Esophagus (tissue), 2 donors: ENCODE results near the gene TRHDE. TPM values are rescaled to one million over a fixed set of nuclear protein-coding genes. Genes with fewer than 3 reads are reported as not detected.

Experiments
- H3K27ac ChIP-seq, 2 donors: one replicate each; pipeline ENCODE4 v1.5.1; 2013; ENCODE audit warnings: low read depth in 2 of 2, mild to moderate bottlenecking in 2 of 2, inconsistent platforms in 1 of 2, low read length in 1 of 2, moderate library complexity in 1 of 2
- H3K27me3 ChIP-seq, 2 donors: one replicate each; pipeline ENCODE4 v1.6.1; 2013; ENCODE audit warnings: low read length in 2 of 2, control low read depth in 1 of 2, mild to moderate bottlenecking in 1 of 2; ENCODE audit not compliant: insufficient read depth in 2 of 2, control insufficient read depth in 1 of 2
- H3K36me3 ChIP-seq, 2 donors: one replicate each; pipeline ENCODE4 v1.6.1; 2013; ENCODE audit warnings: low read length in 1 of 2; ENCODE audit not compliant: control insufficient read depth in 2 of 2, insufficient read depth in 2 of 2
- H3K4me1 ChIP-seq, 2 donors: one replicate each; pipeline ENCODE4 v1.6.1; 2013; ENCODE audit warnings: low read length in 1 of 2; ENCODE audit not compliant: control insufficient read depth in 2 of 2, insufficient read depth in 2 of 2
- H3K4me3 ChIP-seq, 2 donors: one replicate each; pipeline ENCODE4 v1.5.1; 2013; ENCODE audit warnings: low read length in 2 of 2, mild to moderate bottlenecking in 2 of 2, low read depth in 1 of 2, moderate library complexity in 1 of 2
- H3K9me3 ChIP-seq, 2 donors: one replicate each; pipeline ENCODE4 v1.6.1; 2013; ENCODE audit warnings: mild to moderate bottlenecking in 2 of 2, low read depth in 1 of 2, low read length in 1 of 2, moderate library complexity in 1 of 2; ENCODE audit not compliant: control insufficient read depth in 2 of 2, insufficient read depth in 1 of 2
- WGBS, 2 donors: extraction: QIAGEN DNeasy Blood & Tissue Kit; methylation state at CpG; one replicate each; pipeline ENCODE4 v1.1.7; 2013; 5-methylcytosine and 5-hydroxymethylcytosine counted together
- polyA plus RNA-seq, 2 donors: library from polyadenylated mRNA; stranded (reverse); fragments of 200-250 nt; gene quantifications; one replicate each; pipeline ENCODE4 v1.2.3, GENCODE V29; 2013
- donor health status: healthy with polysubstance abuse.
- donor health status: Bipolar disorder and iron deficiency.

The TRHDE gene
- polyA plus RNA-seq, 2 donors, result 0.04 TPM

GRCh38 chr12:72250346-72250745 lies 21.8 kb upstream of the TRHDE start:
- no peak overlapping the region for H3K4me3 ChIP-seq
- no peaks in the 10 kb centered on the region for H3K36me3 ChIP-seq
- H3K27ac ChIP-seq, result no peak overlapping the region
- WGBS, 2 donors, result 78 to 84% methylated on average over 2 of the region's 2 CpGs
- H3K4me1 ChIP-seq, result no peaks in the 10 kb centered on the region
- H3K9me3 ChIP-seq, result no peaks in the 10 kb centered on the region
- H3K27me3 ChIP-seq, result no peaks in the 10 kb centered on the region

GRCh38 chr12:72256725-72257124 lies 15.4 kb upstream of the TRHDE start:
- Histone ChIP-seq H3K4me1 (no peaks in the 10 kb centered on the region), H3K4me3 (no peak overlapping the region), H3K27me3 (no peaks in the 10 kb centered on the region), H3K9me3 (no peaks in the 10 kb centered on the region), H3K36me3 (no peaks in the 10 kb centered on the region), H3K27ac (no peak overlapping the region)
- WGBS, 2 donors, result 94 to 95% methylated on average over 1 of the region's 1 CpG

- H3K4me1 ChIP-seq, result no peaks in the 10 kb centered on the region
- no peak overlapping the region for H3K27ac ChIP-seq
- no peaks in the 10 kb centered on the region for H3K9me3 ChIP-seq
- no peaks in the 10 kb centered on the region for H3K36me3 ChIP-seq
- 37 to 51% methylated on average over 2 of the region's 2 CpGs for WGBS, 2 donors
- no peaks in the 10 kb centered on the region for H3K27me3 ChIP-seq
- no peak overlapping the region for H3K4me3 ChIP-seq
Observed at GRCh38 chr12:72261885-72262284, 10.3 kb upstream of the TRHDE start.

GRCh38 chr12:72264548-72265175 lies 7.5 kb upstream of the TRHDE start:
- no peak overlapping the region for H3K27ac ChIP-seq
- H3K36me3 ChIP-seq, result no peaks in the 10 kb centered on the region
- H3K9me3 ChIP-seq, result no peaks in the 10 kb centered on the region
- no peaks in the 10 kb centered on the region for H3K4me1 ChIP-seq
- H3K27me3 ChIP-seq, result no peaks in the 10 kb centered on the region
- H3K4me3 ChIP-seq, result no peak overlapping the region
- WGBS, 2 donors, result 54 to 67% methylated on average over 1 of the region's 1 CpG

GRCh38 chr12:72267974-72268373 lies 4.2 kb upstream of the TRHDE start:
- no peaks in the 10 kb centered on the region for H3K36me3 ChIP-seq

GRCh38 chr12:72268386-72268785 lies 3.8 kb upstream of the TRHDE start:
- peaks cover 0 to 3% of the 10 kb centered on the region in 2 donors for H3K9me3 ChIP-seq
- H3K4me3 ChIP-seq, result no peak overlapping the region
- H3K27me3 ChIP-seq, result peaks cover 0 to 6% of the 10 kb centered on the region in 2 donors
- WGBS, 2 donors, result 62 to 69% methylated on average over 2 of the region's 2 CpGs
- H3K27ac ChIP-seq, result no peak overlapping the region
- peaks cover 8% of the 10 kb centered on the region in 2 donors for H3K4me1 ChIP-seq
- H3K36me3 ChIP-seq, result no peaks in the 10 kb centered on the region

More at GRCh38 chr12:72267974-72268373, 4.2 kb upstream of the TRHDE start:
- H3K27ac ChIP-seq, result no peak overlapping the region
- H3K27me3 ChIP-seq, result peaks cover 0 to 2% of the 10 kb centered on the region in 2 donors
- peaks cover 0 to 1% of the 10 kb centered on the region in 2 donors for H3K9me3 ChIP-seq
- WGBS, 2 donors, result 70 to 74% methylated on average over 2 of the region's 2 CpGs
- H3K4me1 ChIP-seq, result peaks cover 3 to 7% of the 10 kb centered on the region in 2 donors
- H3K4me3 ChIP-seq, result no peak overlapping the region

- WGBS, 2 donors, result 23 to 66% methylated on average over 1 of the region's 1 CpG
- Histone ChIP-seq H3K27ac (no peak overlapping the region), H3K36me3 (no peaks in the 10 kb centered on the region), H3K4me3 (no peak overlapping the region), H3K4me1 (peaks cover 10 to 13% of the 10 kb centered on the region in 2 donors), H3K9me3 (peaks cover 0 to 8% of the 10 kb centered on the region in 2 donors), H3K27me3 (peaks cover 2 to 14% of the 10 kb centered on the region in 2 donors)
Observed at GRCh38 chr12:72269491-72269890, 2.7 kb upstream of the TRHDE start.

- peaks cover 0 to 8% of the 10 kb centered on the region in 2 donors for H3K9me3 ChIP-seq
- peaks cover 4 to 15% of the 10 kb centered on the region in 2 donors for H3K27me3 ChIP-seq
- peaks cover 10 to 13% of the 10 kb centered on the region in 2 donors for H3K4me1 ChIP-seq
- H3K4me3 ChIP-seq, result no peak overlapping the region
- WGBS, 2 donors, result 56 to 67% methylated on average over 2 of the region's 2 CpGs
- H3K27ac ChIP-seq, result no peak overlapping the region
- H3K36me3 ChIP-seq, result no peaks in the 10 kb centered on the region
Observed at GRCh38 chr12:72270246-72270645, 1.9 kb upstream of the TRHDE start.

GRCh38 chr12:72270961-72271360 lies 1.2 kb upstream of the TRHDE start:
- peaks cover 4 to 15% of the 10 kb centered on the region in 2 donors for H3K27me3 ChIP-seq
- H3K4me1 ChIP-seq, result peaks cover 10 to 13% of the 10 kb centered on the region in 2 donors
- H3K27ac ChIP-seq, result no peak overlapping the region
- 43 to 53% methylated on average over 6 of the region's 6 CpGs for WGBS, 2 donors
- no peak overlapping the region for H3K4me3 ChIP-seq
- no peaks in the 10 kb centered on the region for H3K36me3 ChIP-seq
- peaks cover 0 to 8% of the 10 kb centered on the region in 2 donors for H3K9me3 ChIP-seq
